GM10847 (cell line): ENCODE data around the gene NUP188.

Source experiments
- POLR2A ChIP-seq: IDR thresholded peaks from 2 replicates; pipeline ENCODE4 v1.6.1; 2011; ENCODE audit not compliant: insufficient read length; ENCODE audit errors: extremely low read depth

NUP188 gene

GRCh38 chr9:129038109-129038852 is 90.8 kb downstream of the NUP188 start:
- no peak for TF ChIP-seq POLR2A

DNA sequence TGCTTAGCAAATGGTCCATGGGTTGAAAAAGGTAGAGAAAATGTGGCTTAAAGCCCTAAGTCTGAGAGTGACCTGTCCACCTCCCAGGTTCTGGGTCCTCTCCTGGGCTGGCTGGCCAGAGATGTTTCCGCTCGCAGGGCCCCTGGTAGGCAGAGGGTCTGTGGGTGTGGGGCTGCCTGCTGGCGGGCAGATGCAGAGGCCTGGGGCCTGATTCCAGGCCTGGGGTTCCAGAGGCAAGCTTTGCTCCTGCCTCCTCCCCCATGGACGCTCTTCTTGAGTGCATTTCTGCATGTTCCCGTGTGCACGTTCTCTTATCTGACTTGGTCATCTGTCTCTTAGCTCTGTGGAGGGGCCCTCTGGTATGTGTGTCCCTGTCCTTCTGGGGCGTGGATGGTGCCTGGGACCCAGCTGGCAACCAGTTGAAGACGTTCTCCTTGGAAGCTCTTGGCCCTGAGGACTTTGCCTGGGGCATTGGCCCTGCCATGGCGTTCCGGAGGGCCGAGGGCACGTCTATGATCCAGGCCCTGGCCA is 92.7 kb downstream of the NUP188 start:
- no peak for TF ChIP-seq POLR2A

GRCh38 chr9:129042016-129042415 is 94.5 kb downstream of the NUP188 start:
- TF ChIP-seq POLR2A, result no peak

- TF ChIP-seq POLR2A, result no peak
Observed at GRCh38 chr9:129052592-129052991, 105.1 kb downstream of the NUP188 start.

DNA sequence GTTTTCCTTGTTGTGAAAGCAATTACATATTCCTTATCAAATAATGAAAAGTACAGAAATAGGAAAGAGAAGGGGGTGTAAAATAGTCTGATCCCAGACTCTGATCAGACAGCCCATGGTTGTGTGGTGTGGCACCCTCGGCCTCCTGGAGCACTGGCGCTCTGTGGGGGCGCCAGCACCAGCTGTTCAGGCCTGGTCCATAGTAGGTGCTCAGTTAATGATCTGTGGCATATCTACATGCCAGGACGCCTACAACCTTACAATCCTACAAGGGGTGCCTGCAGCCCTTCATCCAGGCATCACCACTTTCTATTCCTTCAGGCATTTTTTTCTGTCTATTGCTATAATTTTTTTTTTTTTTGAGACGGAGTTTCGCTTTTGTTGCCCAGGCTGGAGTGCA is 105.5 kb downstream of the NUP188 start:
- no peak for TF ChIP-seq POLR2A

- no peak for TF ChIP-seq POLR2A
Observed at GRCh38 chr9:129054163-129054851, 106.8 kb downstream of the NUP188 start.
